ENCODE results near the gene GRIN2C. TPM values are rescaled to one million over a fixed set of nuclear protein-coding genes. Genes with fewer than 3 reads are reported as not detected.

Gene GRIN2C
- total RNA-seq, 1 experiment from 2014 or later, result 0.44 TPM

- Histone ChIP-seq H2AK5ac (ENCODE audit: insufficient read length, low read length) (no peak overlapping the region), H2BK5ac (ENCODE audit: insufficient read length, low read length) (no peak overlapping the region), H4K8ac (replicated peaks; ENCODE audit: insufficient read length, low read depth, low read length) (no peak overlapping the region), H3K79me1 (ENCODE audit: insufficient read depth, low read depth, low read length, poor library complexity, severe bottlenecking) (no peaks in the 10 kb centered on the region), H3K27ac (ENCODE audit: insufficient read length, low read depth, low read length) (no peak overlapping the region), H4K5ac (ENCODE audit: insufficient read length, low read depth, low read length) (no peak overlapping the region), H3T11ph (ENCODE audit: low read length) (no peak overlapping the region), H2BK12ac (ENCODE audit: insufficient read length, low read depth, low read length) (no peak overlapping the region), H3K79me2 (ENCODE audit: insufficient read depth, low read length) (no peaks in the 10 kb centered on the region), H2BK120ac (ENCODE audit: low read depth, low read length, poor library complexity, severe bottlenecking) (no peak overlapping the region), H3K9me3 (ENCODE audit: control insufficient read depth, low read depth, low read length) (no peaks in the 10 kb centered on the region), H3K23ac (ENCODE audit: insufficient read length, low read depth, low read length) (no peak overlapping the region), H3K18ac (ENCODE audit: insufficient read length, low read depth, low read length) (no peak overlapping the region), H3K9ac (ENCODE audit: extremely low read depth, insufficient read length, low read length) (no peak overlapping the region), H2AFZ (ENCODE audit: low read length) (no peak overlapping the region), H3K27me3 (ENCODE audit: insufficient read depth, low read length) (no peaks in the 10 kb centered on the region), H3K4ac (ENCODE audit: low read depth, low read length) (no peak overlapping the region), H4K91ac (ENCODE audit: insufficient read length, low read depth, low read length) (no peak overlapping the region), H3K23me2 (ENCODE audit: insufficient read length, low read depth, low read length, poor library complexity, severe bottlenecking) (no peaks in the 10 kb centered on the region), H2BK20ac (ENCODE audit: low read depth, low read length, poor library complexity, severe bottlenecking) (no peak overlapping the region), H3K4me2 (ENCODE audit: insufficient read depth, insufficient read length, low read length) (no peak overlapping the region), H3K56ac (ENCODE audit: insufficient read length, low read depth, low read length) (no peak overlapping the region), H3K4me1 (ENCODE audit: insufficient read depth, low read length) (no peaks in the 10 kb centered on the region), H2BK15ac (ENCODE audit: low read depth, low read length) (no peak overlapping the region), H4K20me1 (ENCODE audit: control insufficient read depth, insufficient read depth, insufficient read length) (no peaks in the 10 kb centered on the region), H3K14ac (ENCODE audit: insufficient read depth, low read length) (no peak overlapping the region)
- peaks cover 5 to 22% (median 12%) of the 10 kb centered on the region in 3 experiments; a peak in 5 of 7 replicates for H3K36me3 Mint-ChIP-seq (ENCODE audit: insufficient read depth in 1 of 3, low read depth in 3 of 3)
- WGBS (ENCODE audit: extremely low coverage, insufficient read length, low lambda C conversion rate), result no CpG with 5 or more reads among the region's 5 CpGs
- H3K27me3 Mint-ChIP-seq (ENCODE audit: low read depth), result peaks cover 7% of the 10 kb centered on the region
- no peak overlapping the region for H3K27ac Mint-ChIP-seq
- H3K9me3 Mint-ChIP-seq, result no peaks in the 10 kb centered on the region
- H3K4me1 Mint-ChIP-seq, result no peaks in the 10 kb centered on the region
- no peak overlapping the region for H3K4me3 Mint-ChIP-seq
- no peak for TF ChIP-seq CTCF (conservative IDR thresholded peaks at IDR 0.05)
- DNase-seq, result no peak
These were observed 55.7 kb downstream of the GRIN2C start for GRCh38 chr17:74803971-74804370.

Measured in H9 (cell line).